Fibroblast of lung (primary cell): Measurements from ENCODE around the gene KMT2C.

ENCODE experiments used
- EZH2 ChIP-seq: IDR thresholded peaks from 2 replicates; pipeline ENCODE4 v1.5.1; 2012; ENCODE audit warnings: low read length, control low read depth, mild to moderate bottlenecking; ENCODE audit errors: missing control alignments
- TF ChIP-seq, protein P1 (sequence below), 2 donors: IDR thresholded peaks in 1 of 2; conservative IDR thresholded peaks in 1 of 2; 1 replicate in 1 of 2; 2 replicates in 1 of 2; pipeline ENCODE4 v1.5.1; 2011 to 2012; ENCODE audit warnings: low read length in 2 of 2, control low read depth in 1 of 2, inconsistent platforms in 1 of 2, low read depth in 1 of 2, mild to moderate bottlenecking in 1 of 2

DNA sequence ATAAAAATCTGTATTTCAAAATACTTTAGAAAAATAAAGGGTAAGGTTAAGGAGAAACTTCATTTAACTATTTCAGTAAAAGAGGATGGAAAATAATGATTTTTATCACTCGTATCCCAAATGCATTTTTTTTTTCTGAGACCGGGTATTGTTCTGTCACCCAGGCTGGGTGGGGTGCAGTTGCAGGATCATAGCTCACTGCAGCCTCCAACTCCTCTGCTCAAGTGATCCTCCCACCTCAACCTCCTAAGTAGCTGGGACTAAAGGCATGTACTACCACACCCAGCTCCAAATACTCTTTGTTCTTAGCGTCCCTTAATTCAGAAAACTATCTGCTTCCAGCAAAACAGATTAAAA is 11.8 kb downstream of the KMT2C start:
- TF ChIP-seq, protein P1, sequence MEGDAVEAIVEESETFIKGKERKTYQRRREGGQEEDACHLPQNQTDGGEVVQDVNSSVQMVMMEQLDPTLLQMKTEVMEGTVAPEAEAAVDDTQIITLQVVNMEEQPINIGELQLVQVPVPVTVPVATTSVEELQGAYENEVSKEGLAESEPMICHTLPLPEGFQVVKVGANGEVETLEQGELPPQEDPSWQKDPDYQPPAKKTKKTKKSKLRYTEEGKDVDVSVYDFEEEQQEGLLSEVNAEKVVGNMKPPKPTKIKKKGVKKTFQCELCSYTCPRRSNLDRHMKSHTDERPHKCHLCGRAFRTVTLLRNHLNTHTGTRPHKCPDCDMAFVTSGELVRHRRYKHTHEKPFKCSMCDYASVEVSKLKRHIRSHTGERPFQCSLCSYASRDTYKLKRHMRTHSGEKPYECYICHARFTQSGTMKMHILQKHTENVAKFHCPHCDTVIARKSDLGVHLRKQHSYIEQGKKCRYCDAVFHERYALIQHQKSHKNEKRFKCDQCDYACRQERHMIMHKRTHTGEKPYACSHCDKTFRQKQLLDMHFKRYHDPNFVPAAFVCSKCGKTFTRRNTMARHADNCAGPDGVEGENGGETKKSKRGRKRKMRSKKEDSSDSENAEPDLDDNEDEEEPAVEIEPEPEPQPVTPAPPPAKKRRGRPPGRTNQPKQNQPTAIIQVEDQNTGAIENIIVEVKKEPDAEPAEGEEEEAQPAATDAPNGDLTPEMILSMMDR (conservative IDR thresholded peaks at IDR 0.05 in 1 of 2, IDR thresholded peaks at IDR 0.05 in 1 of 2; ENCODE audit: low read depth in 1 of 2, low read length in 2 of 2), result no peak
- TF ChIP-seq EZH2, result no peak
